ENCODE data around the gene SORBS2.
"Not testable (repeated sequence)": the region's sequence is repeated elsewhere in the genome, so short reads cannot be mapped to it uniquely, and the experiment has no call there.

SORBS2 gene

GRCh38 chr4:185559915-185560281 lies 252.1 kb downstream of the SORBS2 start:
- no peak for DNase-seq (ENCODE audit: low read depth)

- DNase-seq (ENCODE audit: low read depth) = not testable (repeated sequence)
Observed at GRCh38 chr4:185559251-185559914, 252.6 kb downstream of the SORBS2 start.

- DNase-seq (ENCODE audit: low read depth) = no peak
Observed at GRCh38 chr4:185554365-185555126, 257.4 kb downstream of the SORBS2 start.

- no peak for DNase-seq (ENCODE audit: low read depth)
Observed at GRCh38 chr4:185552254-185552653, 259.7 kb downstream of the SORBS2 start.

- no peak for DNase-seq (ENCODE audit: low read depth)
Observed at GRCh38 chr4:185550933-185551332, 261.1 kb downstream of the SORBS2 start.

GRCh38 chr4:185549095-185549639 lies 262.8 kb downstream of the SORBS2 start:
- no peak for DNase-seq (ENCODE audit: low read depth)

GRCh38 chr4:185548587-185548986 lies 263.4 kb downstream of the SORBS2 start:
- no peak for DNase-seq (ENCODE audit: low read depth)

- no peak for DNase-seq (ENCODE audit: low read depth)
Observed at GRCh38 chr4:185546335-185546734, 265.7 kb downstream of the SORBS2 start.

GRCh38 chr4:185542626-185543315 lies 269.2 kb downstream of the SORBS2 start:
- no peak for DNase-seq (ENCODE audit: low read depth)

GRCh38 chr4:185541251-185541727 lies 270.7 kb downstream of the SORBS2 start:
- no peak for DNase-seq (ENCODE audit: low read depth)

GRCh38 chr4:185540487-185541120 lies 271.4 kb downstream of the SORBS2 start:
- DNase-seq (ENCODE audit: low read depth) = no peak

- no peak for DNase-seq (ENCODE audit: low read depth)
Observed at GRCh38 chr4:185540040-185540439, 272.0 kb downstream of the SORBS2 start.

GRCh38 chr4:185538806-185539205 lies 273.2 kb downstream of the SORBS2 start:
- no peak for DNase-seq (ENCODE audit: low read depth)

GRCh38 chr4:185536411-185536709 lies 275.6 kb downstream of the SORBS2 start:
- DNase-seq (ENCODE audit: low read depth) = no peak

- no peak for DNase-seq (ENCODE audit: low read depth)
Observed at GRCh38 chr4:185535612-185536410, 276.2 kb downstream of the SORBS2 start.
